GM10248 (cell line): Measurements from ENCODE around the gene KLHL15.

Experiments
- CTCF ChIA-PET: fragments of 300-600 bp; sonication (Branson Sonifier 250); formaldehyde crosslinking; extraction: SDS; loops from one replicate; lab custom pipeline; 2021; ENCODE audit warnings: antibody characterized with exemption; lab: Yijun Ruan, JAX
- POLR2A ChIA-PET: fragments of 350-650 bp; sonication (Branson Sonifier 250); formaldehyde crosslinking; extraction: SDS; loops from one replicate; lab custom pipeline; 2020; ENCODE audit warnings: antibody characterized with exemption; lab: Yijun Ruan, JAX
- DNase-seq: peaks from one replicate; pipeline ENCODE4 v3.0.0; 2012; ENCODE audit errors: extremely low spot score
- CTCF ChIP-seq: IDR thresholded peaks from 2 replicates; pipeline ENCODE4 v1.5.1; 2012; ENCODE audit warnings: mild to moderate bottlenecking, low read depth; ENCODE audit errors: extremely low read depth, missing control alignments, control extremely low read depth

KLHL15 gene

GRCh38 chrX:24017674-24018073 is 9.3 kb downstream of the KLHL15 start:
- no peak for TF ChIP-seq CTCF
- no peak for DNase-seq
- ChIA-PET POLR2A (no interaction called here), CTCF (interaction anchor here (1.5 kb wide), 1 partner anchor 36 kb away, joined by 3 read pairs; no protein-coding TSS in a partner anchor)

- no peak for TF ChIP-seq CTCF
- no peak for DNase-seq
- CTCF ChIA-PET: interaction anchor here (1.5 kb wide), 1 partner anchor 105 kb away, joined by 4 read pairs; no protein-coding TSS in a partner anchor
- POLR2A ChIA-PET: interaction anchor here (1.7 kb wide), 1 partner anchor 11 kb away, joined by 6 read pairs; no protein-coding TSS in a partner anchor
These were observed 12.5 kb downstream of the KLHL15 start for GRCh38 chrX:24014388-24015018.

- CTCF ChIA-PET: interaction anchor here (1.1 to 1.7 kb wide), 4 partner anchors 10 to 111 kb away, joined by 3 to 6 read pairs (median 5); no protein-coding TSS in a partner anchor
- POLR2A ChIA-PET: interaction anchor here (1.3 kb wide), 1 partner anchor 9 kb away, joined by 3 read pairs; no protein-coding TSS in a partner anchor
- DNase-seq: no peak
- TF ChIP-seq CTCF: no peak
These were observed 14.7 kb downstream of the KLHL15 start for GRCh38 chrX:24012266-24012665.

- no peak for TF ChIP-seq CTCF
- ChIA-PET POLR2A (no interaction called here), CTCF (interaction anchor here (1.3 kb wide), 2 partner anchors 13 to 23 kb away, joined by 3 read pairs; no protein-coding TSS in a partner anchor)
- no peak for DNase-seq
These were observed 21.1 kb downstream of the KLHL15 start for GRCh38 chrX:24005867-24006266.

- no peak for TF ChIP-seq CTCF
- DNase-seq: no peak
- CTCF ChIA-PET: interaction anchor here (1.3 kb wide), 2 partner anchors 12 to 22 kb away, joined by 3 read pairs; no protein-coding TSS in a partner anchor
- POLR2A ChIA-PET: interaction anchor here (0.6 to 0.7 kb wide), 2 partner anchors 11 to 103 kb away, joined by 3 to 4 read pairs; no protein-coding TSS in a partner anchor
These were observed 22.0 kb downstream of the KLHL15 start for GRCh38 chrX:24005028-24005427.

GRCh38 chrX:24002792-24003191 is 24.2 kb downstream of the KLHL15 start:
- POLR2A ChIA-PET: no interaction called here
- CTCF ChIA-PET: interaction anchor here (1.7 kb wide), 1 partner anchor 10 kb away, joined by 5 read pairs; no protein-coding TSS in a partner anchor

More at GRCh38 chrX:24002792-24003191, 24.2 kb downstream of the KLHL15 start:
- TF ChIP-seq CTCF: no peak
- DNase-seq: no peak
